HG03378 (cell line): ENCODE measurements around the gene ETV6.
"Not testable (repeated sequence)": the region's sequence is repeated elsewhere in the genome, so short reads cannot be mapped to it uniquely, and the experiment has no call there.

Source experiments
- ATAC-seq: cut with Tn5 transposase; IDR thresholded peaks from one replicate; pipeline ENCODE4 v1.9.1; 2021; ENCODE audit warnings: mild to moderate bottlenecking, moderate library complexity; ENCODE audit not compliant: unreplicated experiment

Gene ETV6

DNA sequence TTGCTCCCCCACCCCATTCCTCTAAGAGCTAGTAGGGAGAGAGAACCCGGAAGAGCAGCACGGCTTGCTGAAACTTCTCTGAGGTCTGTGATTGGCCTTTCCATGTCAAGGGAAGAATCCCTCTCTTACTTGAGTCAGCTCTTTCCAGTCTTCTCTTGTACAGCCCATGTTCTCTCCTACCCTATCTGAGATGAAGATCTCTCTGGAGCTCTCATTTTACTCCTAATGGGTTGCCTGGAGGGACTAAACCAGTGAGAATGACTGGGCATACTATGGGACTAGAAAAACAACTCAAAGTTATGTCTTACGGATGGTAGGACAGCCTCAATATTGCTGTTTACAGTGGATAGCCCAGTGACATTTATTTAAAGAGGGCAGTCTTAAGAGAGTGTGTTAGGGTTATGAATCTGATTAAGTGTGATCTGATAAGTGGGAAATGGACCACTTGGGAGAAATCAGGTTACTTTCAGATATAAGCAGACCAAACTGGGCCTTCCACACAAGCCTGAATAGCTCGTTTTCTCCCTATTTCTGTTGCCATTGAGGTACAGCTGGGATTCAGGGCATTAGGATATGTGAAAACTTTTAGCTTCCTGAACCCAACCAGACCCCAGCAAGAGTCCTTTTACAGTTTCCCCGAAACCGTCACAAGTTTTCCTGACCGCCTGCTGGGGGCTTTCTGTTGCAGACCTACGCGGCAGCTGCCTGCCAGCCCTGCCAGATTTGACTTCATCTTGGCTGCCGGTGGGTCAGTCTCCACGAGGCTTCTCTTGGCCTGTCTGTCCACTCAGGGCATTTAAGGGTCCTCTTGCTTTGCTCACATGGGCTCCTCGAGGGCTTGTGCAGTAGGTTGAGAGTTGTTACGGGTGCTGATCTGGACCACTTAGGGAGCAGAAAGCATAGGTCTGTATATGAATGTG lies 16.9 kb downstream of the ETV6 start:
- ATAC-seq, result no peak

DNA sequence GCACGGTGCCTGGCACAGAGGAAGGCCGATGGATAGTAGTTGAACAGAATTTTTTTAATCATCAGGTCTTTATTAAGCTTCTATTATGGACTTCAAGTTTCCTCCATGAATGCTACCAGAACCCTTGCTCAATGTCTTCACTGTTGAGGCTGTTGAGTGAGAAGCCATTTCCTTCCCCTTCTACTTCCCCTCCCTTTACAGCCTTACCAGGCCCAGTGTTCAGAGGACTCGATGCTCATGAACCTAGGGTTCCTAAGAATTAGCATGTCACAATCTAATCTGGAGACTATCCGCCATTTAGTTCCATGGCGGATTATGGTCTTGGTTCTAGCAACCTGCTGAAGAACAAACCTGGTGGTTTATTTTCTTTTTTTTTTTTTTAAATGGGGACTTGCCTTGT lies 17.7 kb downstream of the ETV6 start:
- ATAC-seq, result no peak

DNA sequence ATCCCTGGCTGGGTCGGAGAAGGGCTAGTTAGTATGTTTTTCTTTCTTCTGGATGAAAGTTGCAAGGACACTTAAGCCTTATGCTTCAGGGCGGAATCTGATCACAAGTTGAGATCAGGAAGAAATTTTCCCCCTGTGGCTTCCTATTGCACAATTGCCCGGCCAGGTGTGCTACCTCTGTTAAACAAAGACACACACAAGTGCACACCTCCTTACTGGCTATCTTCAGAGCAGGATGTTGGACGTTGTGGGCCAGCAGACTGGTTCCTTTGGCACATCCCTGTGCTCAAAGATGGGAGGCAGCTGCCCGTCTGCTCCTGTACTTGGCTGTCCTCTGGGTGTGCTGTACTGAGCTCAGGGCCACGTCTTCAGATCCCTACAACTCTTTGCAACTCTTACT lies 19.1 kb downstream of the ETV6 start:
- ATAC-seq, result no peak

DNA sequence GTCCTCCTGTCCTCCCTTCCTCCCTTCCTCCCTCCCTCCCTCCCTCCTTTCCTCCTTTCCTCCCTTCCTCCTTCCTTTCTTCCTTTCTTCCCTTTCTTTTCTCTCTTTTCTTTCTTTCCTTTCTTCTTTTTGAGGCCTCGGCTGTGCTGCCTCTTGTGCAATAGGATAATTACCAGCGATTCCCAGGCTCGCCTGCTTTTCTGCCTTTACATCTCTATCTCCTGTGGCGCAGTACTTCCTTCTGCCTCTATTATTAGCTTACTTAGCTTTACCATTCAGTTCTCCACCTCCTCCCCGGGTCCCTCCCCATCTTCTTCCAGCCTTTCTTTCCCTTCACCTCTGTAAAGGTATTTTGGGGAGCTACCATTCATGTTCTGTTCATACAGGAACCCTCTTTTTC lies 19.9 kb downstream of the ETV6 start:
- ATAC-seq, result no peak

GRCh38 chr12:11672256-11673191 lies 23.1 kb downstream of the ETV6 start:
- ATAC-seq, result no peak

- no peak for ATAC-seq
Measured at GRCh38 chr12:11673666-11674461, 24.4 kb downstream of the ETV6 start.

DNA sequence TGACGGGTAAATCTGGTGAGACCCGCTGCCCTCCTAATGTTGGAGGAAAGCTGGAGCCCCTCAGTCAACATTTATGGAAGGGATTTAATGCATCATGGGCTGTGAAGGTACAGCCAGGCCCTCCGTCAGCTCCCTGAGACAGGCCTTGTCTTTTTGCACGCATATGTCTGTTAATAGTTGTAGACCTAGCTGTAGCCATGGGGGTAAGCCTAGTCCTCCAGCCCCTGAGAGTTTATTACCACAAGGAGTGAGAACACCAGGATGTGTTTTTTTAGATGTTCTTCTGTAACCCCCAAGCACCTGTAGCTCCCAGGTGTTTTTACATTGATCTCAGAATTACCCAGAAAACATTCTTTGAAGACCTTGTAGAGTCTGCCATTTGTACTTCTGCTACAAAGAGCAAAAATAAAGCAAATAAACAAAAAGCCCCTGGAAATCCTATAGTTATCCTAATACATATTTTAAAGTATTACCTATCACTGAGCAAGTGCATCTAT lies 25.5 kb downstream of the ETV6 start:
- ATAC-seq, result no peak

DNA sequence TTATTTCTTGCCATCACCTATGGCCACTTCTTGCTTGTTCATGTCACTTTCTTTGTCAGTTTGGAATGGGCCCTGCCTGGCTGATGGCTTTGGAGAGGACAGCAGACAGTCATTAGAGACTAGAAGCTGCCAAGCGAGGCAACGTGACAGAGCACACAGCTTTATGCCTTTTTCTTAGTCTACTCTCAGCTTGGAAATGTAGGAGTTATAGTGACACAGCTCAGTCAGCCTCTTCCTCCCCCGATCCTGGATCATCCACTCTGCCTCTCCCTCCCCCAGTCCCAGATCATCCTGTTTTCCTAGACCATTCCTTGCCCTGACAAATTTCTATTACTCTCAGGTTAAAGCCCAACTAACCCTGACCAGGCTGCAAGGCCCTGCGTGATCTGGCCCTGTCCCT lies 26.6 kb downstream of the ETV6 start:
- no peak for ATAC-seq

DNA sequence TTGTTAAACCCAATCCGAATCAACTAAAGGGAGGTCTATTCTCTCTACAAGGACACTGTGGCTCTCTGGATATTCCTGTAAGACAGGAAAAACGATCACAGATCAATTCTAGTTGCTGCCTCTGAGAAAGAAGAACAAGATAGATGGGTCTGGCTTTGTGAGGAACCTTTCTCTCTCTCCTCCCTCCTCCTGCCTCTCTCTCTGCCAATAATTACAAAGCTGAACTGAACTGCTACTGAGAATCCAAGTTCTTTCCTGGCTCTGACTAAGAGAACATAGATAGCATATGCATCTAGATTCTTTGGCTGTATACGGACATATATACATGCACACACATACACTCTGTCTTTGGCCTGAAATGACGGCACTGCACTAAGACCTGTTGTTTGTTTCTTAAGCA lies 27.6 kb downstream of the ETV6 start:
- no peak for ATAC-seq

GRCh38 chr12:11677752-11678151 lies 28.3 kb downstream of the ETV6 start:
- no peak for ATAC-seq

- no peak for ATAC-seq
Measured at GRCh38 chr12:11678781-11679180, 29.3 kb downstream of the ETV6 start.

DNA sequence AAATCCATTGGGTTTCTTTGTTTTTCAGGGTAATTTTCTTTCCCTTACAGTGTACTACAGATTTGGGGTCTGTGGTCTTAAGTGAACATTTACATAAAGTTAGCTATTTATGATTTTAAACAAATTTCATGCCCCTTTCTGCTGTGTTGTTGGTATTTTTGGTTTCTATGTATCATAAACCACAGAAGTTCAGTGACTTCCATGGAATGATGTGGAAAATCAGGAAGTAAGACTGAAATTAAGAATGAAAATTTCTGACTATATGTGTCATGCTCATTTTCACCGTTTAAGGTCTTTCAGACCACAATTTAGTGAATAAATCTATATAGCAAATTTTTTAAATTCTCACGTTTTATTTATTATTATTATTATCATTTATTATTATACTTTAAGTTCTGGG lies 31.7 kb downstream of the ETV6 start:
- ATAC-seq, result no peak

- not testable (repeated sequence) for ATAC-seq
Measured at GRCh38 chr12:11681695-11682094, 32.2 kb downstream of the ETV6 start.

DNA sequence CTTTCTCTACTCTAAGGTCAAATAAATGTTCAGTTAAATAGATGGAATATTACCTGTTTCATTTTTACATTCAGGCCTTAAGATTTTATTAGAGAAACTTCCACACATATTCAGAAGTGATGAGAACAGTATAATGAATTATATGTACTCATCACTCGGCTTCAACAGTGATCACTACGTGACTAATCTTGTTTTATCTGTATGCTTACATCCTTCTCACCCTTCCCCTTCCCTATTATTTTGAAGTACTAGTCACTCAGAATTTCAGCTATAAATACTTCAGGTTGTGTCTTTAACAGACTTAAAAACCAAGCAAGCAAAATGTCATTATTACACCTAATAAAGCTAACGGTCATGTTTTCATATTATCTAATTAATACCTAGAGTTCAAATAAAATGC lies 34.9 kb downstream of the ETV6 start:
- no peak for ATAC-seq

DNA sequence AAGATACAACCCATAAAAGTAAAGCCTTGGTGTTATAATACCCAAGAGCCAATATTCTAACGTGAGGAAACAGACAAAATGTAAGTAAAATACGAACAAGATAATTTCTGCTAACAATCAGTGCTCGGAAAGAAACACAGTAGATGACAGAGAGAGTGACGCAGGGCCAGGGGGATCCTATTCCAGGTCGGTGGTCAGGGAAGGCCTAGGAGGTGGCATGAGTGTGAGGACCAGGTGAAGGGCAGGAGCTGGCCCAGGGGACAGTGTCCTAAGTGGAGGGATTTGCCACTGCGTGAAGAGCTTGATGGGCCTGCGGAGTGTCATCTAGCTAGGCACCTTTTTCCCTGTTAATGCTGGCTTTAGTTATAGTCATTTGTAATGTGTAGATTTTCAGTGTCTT lies 35.3 kb downstream of the ETV6 start:
- no peak for ATAC-seq

- no peak for ATAC-seq
Measured at GRCh38 chr12:11685316-11685715, 35.8 kb downstream of the ETV6 start.

DNA sequence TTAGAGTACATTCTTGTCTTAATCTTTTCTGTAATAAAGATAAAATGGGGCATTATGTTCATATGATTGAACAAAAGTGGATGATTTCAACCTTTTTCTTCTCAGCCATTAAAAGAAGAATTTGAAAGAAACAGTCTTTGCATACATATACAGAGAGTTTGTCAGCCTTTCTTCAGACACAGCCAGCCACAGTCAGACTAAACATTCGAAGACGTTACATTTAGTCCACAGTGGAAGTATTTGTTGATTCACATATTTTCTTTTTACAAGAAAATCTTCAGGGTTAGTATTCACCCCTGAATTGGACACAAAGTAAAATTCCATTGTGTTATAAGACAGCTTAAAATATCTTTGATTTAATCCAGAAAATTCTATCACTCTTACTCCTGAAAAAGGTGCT lies 36.2 kb downstream of the ETV6 start:
- no peak for ATAC-seq

- no peak for ATAC-seq
Measured at GRCh38 chr12:11686120-11686519, 36.6 kb downstream of the ETV6 start.

GRCh38 chr12:11687528-11687927 lies 38.1 kb downstream of the ETV6 start:
- ATAC-seq, result no peak

- no peak for ATAC-seq
Measured at GRCh38 chr12:11688379-11688778, 38.9 kb downstream of the ETV6 start.

DNA sequence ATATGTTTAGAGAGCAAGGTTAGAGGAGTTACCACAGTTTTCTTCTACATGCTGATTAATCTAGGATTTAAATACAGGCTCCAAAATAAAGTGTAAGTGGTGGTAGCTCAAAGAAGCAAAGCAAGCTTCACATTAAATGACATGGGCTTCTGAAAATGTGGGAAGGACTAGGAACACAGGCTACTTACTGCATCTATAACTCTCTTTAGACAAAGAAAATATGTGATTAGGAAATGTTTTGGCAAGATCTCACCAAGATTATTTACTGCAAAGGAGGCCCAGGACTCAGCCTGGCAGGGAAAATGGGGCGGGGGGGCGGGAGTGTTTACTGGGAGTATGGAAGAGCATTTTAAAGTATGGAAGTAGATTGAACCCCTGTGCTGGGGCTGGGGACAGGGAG lies 39.4 kb downstream of the ETV6 start:
- no peak for ATAC-seq
